ENCODE data around the gene NUPR1.

GRCh38 chr16:28502290-28502689 is 36.5 kb downstream of the NUPR1 start:
- no peak for TF ChIP-seq CTCF (IDR thresholded peaks at IDR 0.05 in 4 of 5, conservative IDR thresholded peaks at IDR 0.05 in 1 of 5)
- TF ChIP-seq POLR2A (IDR thresholded peaks at IDR 0.05): no peak
